GM10266 (cell line): Measurements from ENCODE around the gene RNF19B.
"Not testable (repeated sequence)": the region's sequence is repeated elsewhere in the genome, so short reads cannot be mapped to it uniquely, and the experiment has no call there.

ENCODE experiments used
- DNase-seq: peaks from one replicate; pipeline ENCODE4 v3.0.0; 2012; ENCODE audit errors: extremely low spot score
- CTCF ChIP-seq: IDR thresholded peaks from 2 replicates; pipeline ENCODE4 v1.5.1; 2012; ENCODE audit warnings: mild to moderate bottlenecking, low read depth; ENCODE audit not compliant: control insufficient read depth, insufficient read depth; ENCODE audit errors: missing control alignments

RNF19B gene

GRCh38 chr1:32907435-32907834 lies 57.2 kb downstream of the RNF19B start:
- no peak for DNase-seq
- no peak for TF ChIP-seq CTCF

GRCh38 chr1:32906654-32907053 lies 58.0 kb downstream of the RNF19B start:
- no peak for TF ChIP-seq CTCF
- no peak for DNase-seq

GRCh38 chr1:32905588-32905987 lies 59.0 kb downstream of the RNF19B start:
- not testable (repeated sequence) for DNase-seq

GRCh38 chr1:32904797-32905196 lies 59.8 kb downstream of the RNF19B start:
- no peak for TF ChIP-seq CTCF
- no peak for DNase-seq

DNA sequence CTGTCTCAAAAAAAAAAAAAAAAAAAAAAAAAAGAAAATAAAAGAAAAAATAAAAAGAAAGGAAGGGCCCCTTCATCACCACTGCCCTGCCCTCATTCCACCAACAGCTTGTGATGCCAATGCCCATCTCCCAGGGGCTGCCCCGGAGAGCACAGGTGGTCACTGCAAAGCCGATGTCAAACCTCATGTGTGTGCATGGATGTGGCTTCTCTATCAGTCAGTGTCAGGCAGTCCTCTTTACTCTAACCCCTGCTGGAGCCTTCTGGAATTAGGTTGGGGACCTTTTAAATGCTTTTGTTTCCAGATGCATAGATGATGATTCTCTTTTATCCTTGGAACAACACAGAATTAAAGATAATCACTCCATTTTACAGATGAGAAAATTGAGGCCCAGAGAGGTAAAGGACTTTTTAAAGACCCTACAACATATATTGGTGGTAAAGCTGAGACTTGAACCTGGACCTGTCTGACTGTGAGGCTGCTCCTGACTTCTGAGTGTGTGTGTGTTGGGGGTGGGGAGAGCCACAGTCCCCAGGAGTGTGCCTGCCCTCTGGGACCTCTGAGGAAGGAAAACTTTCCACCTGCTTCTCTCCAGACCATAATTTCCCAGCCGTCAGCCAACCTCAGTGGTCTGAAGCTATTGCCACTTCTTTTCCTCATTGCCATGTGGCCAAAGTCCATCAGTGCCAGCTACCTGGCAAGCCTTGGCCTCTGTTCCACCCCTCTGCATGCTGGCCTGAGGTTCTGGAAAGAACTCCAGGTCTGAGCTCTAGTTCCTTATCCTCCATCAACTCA lies 60.4 kb downstream of the RNF19B start:
- no peak for DNase-seq
- no peak for TF ChIP-seq CTCF

GRCh38 chr1:32902535-32902920 lies 62.1 kb downstream of the RNF19B start:
- TF ChIP-seq CTCF = no peak
- DNase-seq = no peak

DNA sequence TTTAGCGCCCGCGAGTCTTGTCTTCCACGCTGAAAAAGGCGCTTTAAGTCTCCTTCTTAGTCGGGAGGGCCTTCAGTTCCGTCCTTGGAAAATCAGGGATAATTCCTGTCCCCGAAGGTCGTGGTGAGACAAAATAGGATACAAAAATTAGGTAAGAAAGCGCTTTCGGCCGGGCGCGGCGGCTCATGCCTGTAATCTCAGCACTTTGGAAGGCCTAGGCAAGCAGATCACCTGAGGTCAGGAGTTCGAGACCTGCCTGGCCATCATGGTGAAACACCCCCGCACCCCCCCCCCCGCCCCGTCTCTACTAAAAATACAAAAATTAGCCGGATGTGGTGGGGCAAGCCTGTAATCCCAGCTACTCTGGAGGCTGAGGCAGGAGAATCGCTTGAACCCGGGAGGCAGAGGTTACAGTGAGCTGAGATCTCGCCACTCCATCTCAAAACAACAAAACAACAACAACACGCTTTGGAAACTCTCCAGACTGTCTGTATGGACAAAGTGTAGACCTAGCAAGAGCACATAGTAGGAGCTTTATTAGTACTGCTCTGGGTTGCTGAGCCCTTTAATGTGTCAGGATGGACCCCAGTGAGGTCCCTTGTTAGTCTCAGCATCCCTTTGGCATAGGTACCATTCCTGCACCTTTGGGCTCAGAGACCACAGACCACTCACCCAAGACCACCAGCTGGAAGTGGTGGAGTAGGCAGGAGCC lies 62.6 kb downstream of the RNF19B start:
- TF ChIP-seq CTCF = no peak
- DNase-seq = no peak
